GM19328 (cell line): ENCODE measurements around the gene PNMT.

Source experiments
- ATAC-seq: cut with Tn5 transposase; IDR thresholded peaks from one replicate; pipeline ENCODE4 v1.9.1; 2021; ENCODE audit warnings: mild to moderate bottlenecking, moderate library complexity; ENCODE audit not compliant: unreplicated experiment

PNMT gene, protein sequence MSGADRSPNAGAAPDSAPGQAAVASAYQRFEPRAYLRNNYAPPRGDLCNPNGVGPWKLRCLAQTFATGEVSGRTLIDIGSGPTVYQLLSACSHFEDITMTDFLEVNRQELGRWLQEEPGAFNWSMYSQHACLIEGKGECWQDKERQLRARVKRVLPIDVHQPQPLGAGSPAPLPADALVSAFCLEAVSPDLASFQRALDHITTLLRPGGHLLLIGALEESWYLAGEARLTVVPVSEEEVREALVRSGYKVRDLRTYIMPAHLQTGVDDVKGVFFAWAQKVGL

DNA sequence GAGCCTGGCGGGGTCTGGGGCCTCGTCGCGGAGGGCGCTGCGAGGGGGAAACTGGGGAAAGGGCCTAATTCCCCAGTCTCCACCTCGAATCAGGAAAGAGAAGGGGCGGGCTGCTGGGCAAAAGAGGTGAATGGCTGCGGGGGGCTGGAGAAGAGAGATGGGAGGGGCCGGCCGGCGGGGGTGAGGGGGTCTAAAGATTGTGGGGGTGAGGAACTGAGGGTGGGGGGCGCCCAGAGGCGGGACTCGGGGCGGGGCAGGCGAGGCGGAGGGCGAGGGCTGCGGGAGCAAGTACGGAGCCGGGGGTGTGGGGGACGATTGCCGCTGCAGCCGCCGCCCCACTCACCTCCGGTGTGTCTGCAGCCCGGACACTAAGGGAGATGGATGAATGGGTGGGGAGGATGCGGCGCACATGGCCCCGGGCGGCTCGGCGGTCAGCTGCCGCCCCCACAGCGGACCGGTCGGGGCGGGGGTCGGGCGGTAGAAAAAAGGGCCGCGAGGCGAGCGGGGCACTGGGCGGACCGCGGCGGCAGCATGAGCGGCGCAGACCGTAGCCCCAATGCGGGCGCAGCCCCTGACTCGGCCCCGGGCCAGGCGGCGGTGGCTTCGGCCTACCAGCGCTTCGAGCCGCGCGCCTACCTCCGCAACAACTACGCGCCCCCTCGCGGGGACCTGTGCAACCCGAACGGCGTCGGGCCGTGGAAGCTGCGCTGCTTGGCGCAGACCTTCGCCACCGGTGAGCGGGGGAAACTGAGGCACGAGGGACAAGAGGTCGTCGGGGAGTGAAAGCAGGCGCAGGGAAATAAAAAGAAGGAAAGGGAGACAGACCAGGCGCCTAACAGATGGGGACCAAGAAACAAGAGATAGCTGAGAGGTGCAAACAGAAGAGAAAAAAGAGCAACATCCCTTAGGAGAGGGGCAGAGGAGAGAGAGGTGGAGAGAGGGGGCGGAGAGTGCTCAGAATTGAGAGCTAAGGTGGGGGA lies at the start of gene PNMT:
TSS of gene PNMT (plus strand) at position 509 of the 980 bp plus-strand sequence. CDS start at position 532, 23 bp downstream.
- ATAC-seq: no peak

DNA sequence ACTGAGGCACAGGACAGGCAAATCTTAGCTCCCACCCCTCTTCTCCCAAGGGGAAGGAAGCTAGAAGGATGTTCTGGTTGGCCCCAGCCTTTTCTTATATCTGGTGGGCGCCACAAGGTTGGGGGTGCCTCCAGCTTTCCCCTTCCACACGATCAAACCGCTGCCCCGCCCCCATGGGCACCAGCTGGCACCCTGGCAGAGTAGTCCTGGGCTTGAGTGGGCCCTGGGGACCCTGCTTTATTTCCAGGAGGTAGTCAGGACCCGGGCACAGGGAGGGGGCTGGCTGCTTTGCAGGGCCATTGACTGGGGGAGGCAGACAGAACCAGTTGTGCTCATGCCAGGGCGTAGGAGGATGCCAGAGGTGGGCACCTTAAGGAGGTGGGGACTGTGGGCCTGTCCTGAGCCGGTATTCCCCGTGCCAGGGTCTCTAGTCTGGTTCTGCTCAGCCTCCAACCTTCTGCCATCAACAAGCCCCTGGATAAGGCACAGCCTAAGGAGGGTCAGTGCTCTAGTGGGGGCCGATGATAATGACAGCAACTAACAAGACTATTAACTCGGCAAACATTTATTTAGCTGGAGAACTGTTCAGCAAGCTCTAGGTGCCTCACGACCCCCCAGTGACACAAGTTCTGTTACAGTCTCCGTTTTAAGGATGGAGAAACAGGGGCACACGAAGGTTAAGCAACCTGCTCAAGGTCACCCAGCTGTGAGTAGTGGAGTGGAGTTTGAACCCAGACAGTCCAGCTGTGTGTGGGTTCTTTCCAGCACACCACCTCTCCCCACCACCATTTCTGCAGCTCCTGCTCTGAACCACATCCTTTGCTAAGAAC lies 49.1 kb upstream of the PNMT start:
- no peak for ATAC-seq

DNA sequence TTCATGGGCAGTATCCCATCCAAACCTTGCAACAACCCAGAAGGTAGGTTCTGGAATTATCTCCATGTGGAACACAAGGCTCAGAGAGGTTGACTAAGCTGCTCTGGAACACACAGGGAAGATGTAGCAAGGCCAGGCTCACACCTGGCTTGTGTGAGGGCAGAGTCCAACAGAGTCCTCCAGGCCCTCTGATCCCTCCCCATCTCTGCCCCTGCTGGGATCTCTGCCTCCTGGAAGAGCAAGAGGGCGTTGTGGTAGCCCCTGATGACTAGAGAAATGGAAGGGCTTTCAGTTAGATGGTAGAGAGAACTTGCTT lies 48.5 kb upstream of the PNMT start:
- ATAC-seq: no peak

DNA sequence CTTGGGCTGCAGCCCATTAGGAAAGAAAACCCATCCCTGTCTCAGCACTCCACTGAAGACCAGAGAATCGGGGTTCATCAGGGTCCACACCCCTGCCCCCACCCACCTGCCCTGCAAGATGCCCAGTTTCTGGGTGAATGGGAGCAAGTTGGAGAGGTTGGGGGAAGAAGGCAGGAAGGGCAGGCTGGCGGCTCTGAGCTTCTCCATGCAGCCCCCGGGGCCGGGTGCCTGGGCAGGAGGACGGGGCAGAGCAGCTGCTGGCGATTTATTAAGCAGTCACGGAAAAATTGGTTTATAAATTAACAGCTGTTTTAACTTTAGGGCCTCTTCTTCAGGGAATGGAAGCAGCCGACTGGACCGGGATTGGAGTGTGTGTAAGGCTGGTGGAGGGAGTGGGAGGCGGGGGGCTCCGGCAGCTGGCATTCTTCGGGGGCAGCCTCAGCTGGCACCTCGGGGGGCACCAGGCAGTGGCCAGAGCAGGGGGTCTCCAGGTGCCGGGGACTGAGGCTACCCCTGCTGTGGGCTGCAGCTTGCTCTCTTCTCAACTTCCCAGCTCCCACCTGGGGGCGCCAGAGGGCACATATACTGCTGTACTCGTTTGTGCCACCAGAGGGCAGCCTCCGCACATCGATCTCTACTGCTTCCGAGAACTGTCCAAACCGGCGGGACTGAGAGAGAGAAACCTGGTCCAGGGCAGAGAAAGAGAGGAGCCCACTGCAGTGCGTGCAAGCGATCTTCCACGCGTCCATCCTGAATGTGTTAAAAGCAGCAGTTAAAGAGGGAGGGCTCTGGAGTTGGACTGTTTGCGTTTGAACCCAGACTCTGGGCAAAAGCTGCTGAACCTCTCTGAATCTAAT lies 46.5 kb upstream of the PNMT start:
- no peak for ATAC-seq

DNA sequence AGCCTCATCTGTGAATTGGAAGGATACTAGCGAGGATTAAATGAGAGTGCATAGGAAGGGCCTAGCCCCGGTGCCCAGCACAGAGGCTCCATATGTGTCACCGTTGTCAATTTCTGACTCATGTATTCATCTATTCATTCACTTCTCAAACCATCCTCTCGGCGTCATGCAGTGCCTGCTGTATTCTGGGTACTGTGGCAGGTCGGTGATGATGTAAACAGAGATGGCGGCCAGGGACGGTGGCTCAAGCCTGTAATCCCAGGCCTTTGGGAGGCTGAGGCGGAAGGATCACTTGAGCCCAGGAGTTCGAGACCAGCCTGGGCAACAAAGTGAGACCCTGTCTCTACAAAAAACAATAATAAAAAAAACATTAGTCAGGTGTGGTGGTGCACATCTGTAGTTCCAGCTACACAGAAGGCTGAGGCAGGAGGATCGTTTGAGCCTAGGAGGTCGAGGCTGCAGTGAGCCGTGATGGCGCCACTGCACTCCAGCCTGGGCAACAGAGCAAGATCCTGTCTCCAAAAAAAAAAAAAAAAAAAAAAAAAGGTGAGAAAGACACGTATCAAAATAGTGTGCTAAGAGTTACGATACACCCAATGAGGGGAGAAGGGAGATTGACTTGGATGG lies 45.8 kb upstream of the PNMT start:
- no peak for ATAC-seq

DNA sequence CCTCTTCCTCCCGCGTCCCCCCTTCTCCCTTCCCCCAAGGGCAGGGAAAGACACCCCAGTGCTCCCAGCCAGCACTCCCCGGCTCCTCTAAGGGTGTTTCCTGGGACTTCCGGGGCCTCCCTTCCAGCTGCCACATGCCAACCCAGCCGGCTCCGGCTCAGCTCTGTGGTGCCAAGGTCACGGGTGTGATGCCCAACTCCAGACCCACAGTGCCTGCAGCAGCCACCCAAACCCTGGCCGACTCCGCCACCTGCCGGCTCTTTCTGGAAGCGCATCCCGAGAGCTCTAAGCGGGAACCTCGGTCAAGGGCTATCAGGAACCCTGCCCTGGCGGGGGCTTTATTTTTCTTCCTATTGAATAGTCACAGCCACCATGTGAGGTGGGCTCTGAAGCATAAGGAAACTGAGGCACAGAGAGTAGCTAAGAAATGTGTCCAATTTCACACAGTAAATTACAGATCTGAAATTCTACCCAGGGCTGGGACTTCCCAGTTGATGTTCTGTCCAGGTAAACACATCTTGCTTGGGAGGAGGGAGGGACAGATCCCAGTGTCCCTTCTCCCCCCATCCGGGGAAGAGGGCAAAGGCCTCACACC lies 44.8 kb upstream of the PNMT start:
- ATAC-seq: no peak

DNA sequence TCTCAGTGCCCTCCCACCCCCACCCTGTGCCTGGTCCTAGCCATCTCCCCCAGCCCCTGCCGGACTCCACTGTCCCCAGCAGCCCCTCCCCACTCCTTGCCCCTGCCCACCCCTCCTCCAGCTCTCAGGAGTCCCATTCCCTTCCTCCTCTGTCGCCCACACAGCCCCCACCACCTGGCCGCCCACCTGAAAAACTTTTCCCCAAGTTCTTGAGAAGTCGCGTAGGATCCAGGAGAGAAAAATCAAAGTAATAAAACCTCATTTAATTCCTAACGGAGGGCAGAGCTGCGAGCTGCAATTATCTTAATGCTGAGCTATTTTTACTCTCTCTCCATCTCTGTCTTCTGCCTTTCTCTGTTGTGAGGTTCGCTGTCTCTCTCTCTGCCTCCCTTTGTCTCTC lies 43.9 kb upstream of the PNMT start:
- ATAC-seq: no peak

DNA sequence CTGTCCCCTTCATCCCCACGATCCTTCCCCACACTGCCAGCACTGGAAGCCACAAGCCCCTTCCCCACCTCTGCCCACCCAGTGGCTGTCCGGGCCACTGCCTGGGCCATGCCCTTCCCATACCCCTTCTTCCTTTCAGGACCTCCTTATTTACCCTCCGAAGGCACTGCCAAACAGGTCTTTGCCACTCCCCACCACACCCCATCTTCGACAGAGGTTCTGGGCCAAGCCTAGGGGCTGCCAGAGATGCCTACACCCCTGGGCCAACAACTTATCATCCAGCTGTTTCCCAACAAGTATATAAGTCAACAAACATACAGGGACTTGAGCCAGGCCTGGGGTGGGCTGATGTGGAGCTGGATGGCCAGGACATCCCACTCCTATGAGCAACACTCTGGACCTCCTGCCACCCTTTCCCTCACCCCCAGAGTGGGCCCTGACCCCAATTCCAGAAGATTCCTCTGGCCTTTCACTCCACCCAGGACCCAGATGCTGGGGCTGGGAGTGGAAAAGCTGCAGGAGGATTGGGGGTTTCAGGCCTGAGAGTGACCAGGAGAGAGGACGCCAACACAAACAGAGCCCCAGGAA lies 43.0 kb upstream of the PNMT start:
- ATAC-seq: no peak

DNA sequence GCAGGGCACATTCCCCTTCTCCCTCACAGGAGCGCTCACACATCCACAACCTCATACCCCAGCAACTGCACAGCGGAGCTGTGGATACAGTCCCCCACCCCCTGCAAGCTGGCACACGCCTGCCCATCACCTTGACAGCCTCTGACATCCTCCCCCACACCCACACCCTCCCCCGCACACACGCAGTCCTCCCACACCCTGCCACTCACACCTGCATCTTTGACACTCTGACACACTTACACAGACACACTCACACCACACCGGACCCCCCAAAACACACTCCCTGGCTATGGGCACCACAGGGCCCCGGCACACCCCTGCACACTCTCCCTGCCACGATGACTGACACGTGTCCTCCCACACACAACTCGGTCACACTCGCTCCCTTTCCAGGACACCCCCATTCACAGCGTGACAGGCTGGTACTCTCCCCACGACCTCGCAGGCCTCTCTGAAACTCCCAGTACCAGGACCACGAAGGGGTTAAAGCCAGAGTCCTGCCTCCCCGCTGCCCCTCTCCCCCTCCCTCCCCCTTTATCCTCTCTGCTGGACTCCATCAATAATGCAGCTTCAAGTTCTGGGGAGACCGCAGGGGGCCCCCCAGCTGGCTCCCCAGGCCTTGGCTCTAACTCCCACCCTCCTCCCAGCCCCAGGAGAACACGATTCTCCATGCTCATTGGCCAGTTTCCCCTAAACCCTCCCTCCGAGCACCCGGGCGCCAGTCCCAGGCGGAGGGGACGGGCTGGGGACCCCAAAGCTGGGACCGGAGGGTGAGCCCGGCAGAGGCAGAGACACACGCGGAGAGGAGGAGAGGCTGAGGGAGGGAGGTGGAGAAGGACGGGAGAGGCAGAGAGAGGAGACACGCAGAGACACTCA lies 41.8 kb upstream of the PNMT start, which contains the start of gene PPP1R1B:
TSS of gene PPP1R1B (plus strand) at position 782 of the 876 bp plus-strand sequence. CDS start 441 bp downstream, outside the sequence.
- ATAC-seq: no peak

DNA sequence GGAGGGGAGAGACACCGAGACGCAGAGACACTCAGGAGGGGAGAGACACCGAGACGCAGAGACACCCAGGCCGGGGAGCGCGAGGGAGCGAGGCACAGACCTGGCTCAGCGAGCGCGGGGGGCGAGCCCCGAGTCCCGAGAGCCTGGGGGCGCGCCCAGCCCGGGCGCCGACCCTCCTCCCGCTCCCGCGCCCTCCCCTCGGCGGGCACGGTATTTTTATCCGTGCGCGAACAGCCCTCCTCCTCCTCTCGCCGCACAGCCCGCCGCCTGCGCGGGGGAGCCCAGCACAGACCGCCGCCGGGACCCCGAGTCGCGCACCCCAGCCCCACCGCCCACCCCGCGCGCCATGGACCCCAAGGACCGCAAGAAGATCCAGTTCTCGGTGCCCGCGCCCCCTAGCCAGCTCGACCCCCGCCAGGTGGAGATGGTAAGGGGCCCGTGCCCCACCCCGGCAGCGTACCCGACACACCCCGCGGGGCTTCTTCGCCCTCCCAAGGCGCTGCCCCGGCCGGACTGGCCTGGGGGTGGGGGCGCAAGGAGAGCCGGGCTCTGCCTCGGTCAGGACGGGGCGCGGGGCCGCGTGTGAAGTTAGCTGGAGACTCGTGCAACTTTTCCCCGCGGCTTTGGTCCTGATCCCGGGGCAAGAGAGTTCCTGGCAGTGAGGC lies 41.1 kb upstream of the PNMT start:
- ATAC-seq: no peak

DNA sequence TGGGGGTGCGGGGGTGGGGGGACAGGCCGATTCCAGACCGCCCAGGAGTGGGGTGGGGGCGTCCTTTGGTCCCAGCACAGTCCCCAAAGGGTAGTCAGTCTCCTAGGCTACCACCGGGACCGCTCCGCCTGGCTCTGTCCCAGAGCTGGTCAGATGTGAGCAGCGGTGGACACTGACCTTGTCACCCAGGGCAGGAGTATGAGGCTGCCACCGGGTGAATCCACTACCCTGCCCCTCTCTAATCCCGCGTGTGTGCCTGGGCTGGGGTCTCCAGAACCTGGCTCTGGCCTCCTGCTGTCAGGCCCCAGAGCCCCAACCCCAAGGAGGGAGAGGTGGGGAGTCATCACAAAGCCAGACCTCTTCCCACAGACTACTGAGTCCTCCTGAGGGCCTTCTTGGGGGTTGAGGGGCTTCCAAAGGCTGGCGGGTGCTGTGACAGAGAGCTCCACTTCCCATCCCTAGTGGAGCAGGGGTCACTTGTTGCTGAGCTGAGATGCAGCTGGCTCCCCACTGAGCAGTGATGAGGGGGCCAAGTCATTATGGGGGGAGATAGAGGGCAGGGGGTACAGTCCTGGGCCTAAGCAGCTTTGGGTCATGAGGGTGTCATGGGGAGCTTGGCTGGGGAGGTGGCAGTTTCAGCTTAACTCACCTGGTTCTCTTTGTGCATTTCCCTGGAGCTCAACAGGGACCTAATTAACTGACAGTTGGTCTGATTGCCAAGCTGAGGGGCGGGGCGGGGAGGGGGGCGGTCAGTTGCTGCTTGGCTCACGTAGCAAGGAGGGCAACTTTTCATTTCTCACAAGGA lies 40.3 kb upstream of the PNMT start:
- ATAC-seq: no peak

DNA sequence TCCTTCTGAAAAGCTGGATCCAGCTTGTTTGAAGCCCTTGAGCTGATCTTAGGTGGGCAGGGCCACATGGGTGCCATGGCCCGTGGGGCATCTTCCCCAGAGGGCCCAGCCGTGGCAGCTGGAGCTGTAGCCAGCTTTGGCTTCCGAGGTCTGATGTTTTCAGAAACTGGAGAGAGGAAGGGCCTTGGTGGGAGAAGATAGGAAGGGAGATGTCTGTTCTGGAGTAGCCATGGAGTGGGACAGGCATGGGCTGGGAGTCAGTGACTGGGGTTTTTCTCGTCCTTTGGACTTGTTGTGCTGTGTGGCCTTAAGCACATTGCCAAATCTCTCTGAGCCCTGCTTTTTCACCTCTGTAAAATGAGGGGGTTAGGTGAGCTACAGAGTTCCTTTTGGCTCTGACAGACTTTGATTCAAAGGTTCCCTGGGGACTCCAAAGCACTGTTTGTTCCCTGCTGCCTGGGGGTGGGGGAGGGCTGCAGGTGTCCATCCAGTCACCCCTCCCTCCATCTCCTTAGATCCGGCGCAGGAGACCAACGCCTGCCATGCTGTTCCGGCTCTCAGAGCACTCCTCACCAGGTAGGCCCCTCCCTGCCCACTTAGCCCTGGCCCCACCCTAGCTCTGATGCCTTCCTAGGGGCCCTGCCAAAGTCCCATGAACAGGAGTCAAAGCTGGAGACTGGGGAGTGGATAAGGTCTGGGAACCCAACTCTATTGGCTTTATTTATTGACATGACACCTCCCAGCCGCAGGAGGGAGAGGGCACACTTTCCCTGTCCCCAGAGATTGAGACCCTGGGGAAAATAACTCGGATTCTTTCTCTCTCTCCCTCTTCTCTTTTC lies 39.4 kb upstream of the PNMT start:
- no peak for ATAC-seq

DNA sequence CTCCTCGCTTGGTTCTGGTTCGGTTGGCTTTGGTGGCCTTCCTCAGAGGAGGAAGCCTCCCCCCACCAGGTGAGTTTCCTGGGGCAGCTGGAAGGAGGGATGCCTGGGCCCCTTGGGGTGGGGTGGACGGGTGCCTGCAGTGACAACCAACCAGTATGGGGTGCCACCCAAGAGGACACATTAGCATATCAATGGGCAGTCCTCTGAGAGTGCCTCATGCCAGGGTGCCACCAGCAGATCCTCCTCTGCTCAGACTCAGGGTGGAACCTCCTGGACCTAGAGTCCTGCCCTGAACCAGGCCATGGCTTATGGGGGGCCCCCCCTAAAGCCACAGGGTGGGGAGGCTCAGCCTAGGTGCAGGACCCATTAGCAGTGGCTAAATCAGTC lies 38.8 kb upstream of the PNMT start:
- no peak for ATAC-seq

DNA sequence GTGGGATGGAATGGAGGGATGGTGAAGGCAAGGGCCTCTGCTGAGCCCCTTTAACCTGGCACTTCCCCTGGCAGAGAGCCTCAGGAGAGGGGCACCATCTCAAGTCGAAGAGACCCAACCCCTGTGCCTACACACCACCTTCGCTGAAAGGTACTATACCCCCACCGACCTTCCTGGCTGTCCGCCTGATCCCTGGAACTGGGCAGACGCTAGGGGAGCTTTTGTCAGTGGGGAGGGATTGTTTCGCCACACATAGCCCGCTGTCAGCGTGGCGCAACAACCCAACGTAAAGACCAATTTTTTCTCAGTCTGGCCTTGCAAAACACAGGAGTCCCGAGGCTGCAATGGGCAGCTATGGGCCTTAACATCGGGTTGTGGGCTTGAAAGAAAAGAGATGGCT lies 38.4 kb upstream of the PNMT start:
- ATAC-seq: no peak

DNA sequence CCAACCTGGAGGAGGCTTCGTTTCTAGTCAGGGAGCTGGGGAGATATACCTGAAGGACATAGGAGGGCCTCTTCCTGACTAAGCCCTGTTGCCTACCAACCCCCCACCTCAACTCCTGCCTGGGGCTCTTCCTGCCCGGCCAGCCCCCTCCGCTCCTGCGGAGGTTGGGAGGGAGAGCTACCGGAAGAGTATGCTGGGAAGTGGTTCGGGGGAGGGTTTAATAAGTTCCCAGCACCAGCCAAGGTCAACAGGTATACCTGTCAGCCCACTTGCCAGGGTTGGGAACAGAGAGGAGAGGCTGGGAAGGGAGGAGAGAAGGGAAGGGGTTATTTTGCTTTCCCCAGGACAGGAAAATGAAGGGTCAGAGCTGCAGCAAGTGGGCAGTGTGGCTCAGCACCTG lies 36.9 kb upstream of the PNMT start:
- ATAC-seq: no peak
